22Rv1 (cell line): ENCODE measurements around the gene TTC28.

Source experiments
- ZFX ChIP-seq: fragments of 450-650 bp; IDR thresholded peaks from 2 replicates; pipeline ENCODE4 v1.6.1; 2017; ENCODE audit warnings: antibody characterized with exemption, borderline replicate concordance
- TF ChIP-seq, protein P1 (sequence below): fragments of 450-650 bp; IDR thresholded peaks from 2 replicates; pipeline ENCODE4 v1.5.1; 2017; ENCODE audit warnings: mild to moderate bottlenecking

DNA sequence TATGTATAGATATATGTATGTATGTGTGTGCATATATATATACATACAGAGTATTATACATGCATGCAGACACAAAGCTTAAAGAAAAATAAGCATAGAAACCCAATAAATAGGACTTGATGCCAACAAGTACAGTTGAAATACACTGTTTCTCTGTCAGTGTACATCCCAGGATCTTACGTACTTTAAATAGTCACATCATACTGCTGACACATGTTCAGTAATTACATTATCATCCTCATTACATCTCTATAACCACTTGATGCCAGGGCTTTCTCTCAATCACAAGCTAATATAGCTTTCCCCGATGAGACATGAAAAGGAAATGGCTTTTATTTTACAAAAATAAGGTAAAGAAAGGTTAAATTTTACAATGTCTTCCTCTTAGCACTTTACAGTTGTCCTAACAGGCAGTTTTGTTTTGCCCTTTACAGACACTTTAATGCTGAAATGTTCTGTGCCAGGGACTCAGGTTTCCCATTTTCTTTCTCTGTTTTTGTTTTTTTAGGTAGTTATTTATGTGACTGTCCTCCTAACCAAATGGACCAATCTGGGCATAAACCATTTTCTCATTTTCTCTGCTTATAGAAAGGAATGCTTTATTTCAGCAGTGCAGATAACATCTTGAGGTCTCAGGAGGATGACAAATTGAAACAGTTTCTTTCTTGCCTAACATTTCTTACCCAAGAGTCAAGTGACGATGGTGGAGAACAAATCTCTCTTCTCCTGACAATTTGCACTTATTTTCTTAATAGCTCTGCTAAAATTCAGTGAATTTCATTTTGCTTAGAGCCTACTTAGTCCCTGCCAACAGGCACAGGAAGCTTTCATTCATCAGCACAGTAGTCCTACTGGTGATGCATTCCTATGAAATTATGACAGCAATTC is 350.2 kb downstream of the TTC28 start:
- TF ChIP-seq, protein P1, sequence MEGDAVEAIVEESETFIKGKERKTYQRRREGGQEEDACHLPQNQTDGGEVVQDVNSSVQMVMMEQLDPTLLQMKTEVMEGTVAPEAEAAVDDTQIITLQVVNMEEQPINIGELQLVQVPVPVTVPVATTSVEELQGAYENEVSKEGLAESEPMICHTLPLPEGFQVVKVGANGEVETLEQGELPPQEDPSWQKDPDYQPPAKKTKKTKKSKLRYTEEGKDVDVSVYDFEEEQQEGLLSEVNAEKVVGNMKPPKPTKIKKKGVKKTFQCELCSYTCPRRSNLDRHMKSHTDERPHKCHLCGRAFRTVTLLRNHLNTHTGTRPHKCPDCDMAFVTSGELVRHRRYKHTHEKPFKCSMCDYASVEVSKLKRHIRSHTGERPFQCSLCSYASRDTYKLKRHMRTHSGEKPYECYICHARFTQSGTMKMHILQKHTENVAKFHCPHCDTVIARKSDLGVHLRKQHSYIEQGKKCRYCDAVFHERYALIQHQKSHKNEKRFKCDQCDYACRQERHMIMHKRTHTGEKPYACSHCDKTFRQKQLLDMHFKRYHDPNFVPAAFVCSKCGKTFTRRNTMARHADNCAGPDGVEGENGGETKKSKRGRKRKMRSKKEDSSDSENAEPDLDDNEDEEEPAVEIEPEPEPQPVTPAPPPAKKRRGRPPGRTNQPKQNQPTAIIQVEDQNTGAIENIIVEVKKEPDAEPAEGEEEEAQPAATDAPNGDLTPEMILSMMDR, result no peak
- TF ChIP-seq ZFX, result no peak
